GM18873 (cell line): ENCODE results near the gene JOSD1.

ENCODE experiments used
- ATAC-seq: cut with Tn5 transposase; IDR thresholded peaks from one replicate; pipeline ENCODE4 v1.9.1; 2021; ENCODE audit warnings: mild to moderate bottlenecking, moderate library complexity, moderate number of reproducible peaks; ENCODE audit not compliant: unreplicated experiment, low FRiP score

JOSD1 gene

GRCh38 chr22:38715852-38716251 is 15.1 kb upstream of the JOSD1 start:
- ATAC-seq, result no peak

- no peak for ATAC-seq
These were observed 14.5 kb upstream of the JOSD1 start for GRCh38 chr22:38715176-38715764.

GRCh38 chr22:38713921-38714320 is 13.2 kb upstream of the JOSD1 start:
- ATAC-seq, result no peak

- ATAC-seq, result no peak
These were observed 11.9 kb upstream of the JOSD1 start for GRCh38 chr22:38712486-38713207.

- no peak for ATAC-seq
These were observed 10.1 kb upstream of the JOSD1 start for GRCh38 chr22:38710866-38711265.

GRCh38 chr22:38710351-38710750 is 9.6 kb upstream of the JOSD1 start:
- no peak for ATAC-seq

GRCh38 chr22:38709306-38709705 is 8.6 kb upstream of the JOSD1 start:
- ATAC-seq, result no peak

- ATAC-seq, result no peak
These were observed 7.2 kb upstream of the JOSD1 start for GRCh38 chr22:38707984-38708383.

- ATAC-seq, result no peak
These were observed 6.6 kb upstream of the JOSD1 start for GRCh38 chr22:38707346-38707745.

- ATAC-seq, result no peak
These were observed 6.1 kb upstream of the JOSD1 start for GRCh38 chr22:38706901-38707195.

- no peak for ATAC-seq
These were observed 5.6 kb upstream of the JOSD1 start for GRCh38 chr22:38706101-38706900.

- peak; percentile 76 for ATAC-seq
These were observed 4.7 kb upstream of the JOSD1 start, which contains the start of gene GTPBP1 for GRCh38 chr22:38705235-38706100. Gene GTPBP1 (plus strand): TSS chr22:38705944. CDS start chr22:38705956, 12 bp downstream.

GRCh38 chr22:38704654-38705234 is 4.0 kb upstream of the JOSD1 start:
- no peak for ATAC-seq

- ATAC-seq, result no peak
These were observed 414 bp downstream of the JOSD1 start for GRCh38 chr22:38700270-38700788.

GRCh38 chr22:38699784-38700183 is 959 bp downstream of the JOSD1 start:
- ATAC-seq, result no peak

- ATAC-seq, result no peak
These were observed 1.6 kb downstream of the JOSD1 start for GRCh38 chr22:38699143-38699542.

GRCh38 chr22:38698407-38699094 is 2.2 kb downstream of the JOSD1 start:
- ATAC-seq, result no peak

- ATAC-seq, result no peak
These were observed 3.2 kb downstream of the JOSD1 start for GRCh38 chr22:38697425-38698089.
